Large intestine (tissue), 3 donors: ENCODE results near the gene TMEM238L. TPM values are rescaled to one million over a fixed set of nuclear protein-coding genes. Genes with fewer than 3 reads are reported as not detected.

Experiments used
- DNase-seq, 2 donors: peaks; one replicate each; pipeline versions ENCODE4 v3.0.0 to v3.0.0-alpha.2; 2013
- H3K27ac ChIP-seq: one replicate; pipeline ENCODE4 v1.5.1; 2013; ENCODE audit warnings: low read length
- H3K27me3 ChIP-seq: 2 replicates; pipeline ENCODE4 v1.6.1; 2013; ENCODE audit warnings: low read length; ENCODE audit not compliant: control insufficient read depth, insufficient read depth
- H3K36me3 ChIP-seq: 2 replicates; pipeline ENCODE4 v1.6.1; 2013; ENCODE audit warnings: low read length; ENCODE audit not compliant: control insufficient read depth, insufficient read depth
- H3K4me1 ChIP-seq: one replicate; pipeline ENCODE4 v1.6.1; 2013; ENCODE audit warnings: low read length; ENCODE audit not compliant: control insufficient read depth, insufficient read depth
- H3K4me3 ChIP-seq: one replicate; pipeline ENCODE4 v1.5.1; 2013; ENCODE audit warnings: low read length
- H3K9me3 ChIP-seq: one replicate; pipeline ENCODE4 v1.6.1; 2013; ENCODE audit warnings: mild to moderate bottlenecking, low read depth, low read length, moderate library complexity; ENCODE audit not compliant: control insufficient read depth
- WGBS: methylation state at CpG from one replicate; pipeline ENCODE4 v1.1.5; 2013; ENCODE audit warnings: low lambda C conversion rate; ENCODE audit not compliant: insufficient coverage; 5-methylcytosine and 5-hydroxymethylcytosine counted together
- polyA plus RNA-seq: library from polyadenylated mRNA; unstranded; fragments of 120-200 nt; gene quantifications from one replicate; pipeline ENCODE4 v1.2.1, GENCODE V29; 2013

Gene TMEM238L
- polyA plus RNA-seq, 1 donor, result 3.5 TPM

GRCh38 chr17:10836145-10836544 is 32.2 kb upstream of the TMEM238L start:
- no peak for DNase-seq
- WGBS, result 91% methylated on average over 4 of the region's 7 CpGs
- Histone ChIP-seq H3K27me3 (no peaks in the 10 kb centered on the region), H3K4me1 (no peaks in the 10 kb centered on the region), H3K9me3 (no peaks in the 10 kb centered on the region), H3K36me3 (no peaks in the 10 kb centered on the region), H3K27ac (no peak overlapping the region), H3K4me3 (no peak overlapping the region)

GRCh38 chr17:10831696-10832095 is 27.8 kb upstream of the TMEM238L start:
- no peaks in the 10 kb centered on the region for H3K27me3 ChIP-seq
- H3K27ac ChIP-seq, result no peak overlapping the region
- H3K36me3 ChIP-seq, result no peaks in the 10 kb centered on the region
- H3K4me1 ChIP-seq, result no peaks in the 10 kb centered on the region
- 80% methylated on average over 1 of the region's 5 CpGs for WGBS
- DNase-seq, result no peak
- no peak overlapping the region for H3K4me3 ChIP-seq
- H3K9me3 ChIP-seq, result no peaks in the 10 kb centered on the region

- peak in 1 of 2 donors; percentile 32 for DNase-seq
- H3K36me3 ChIP-seq, result no peaks in the 10 kb centered on the region
- H3K27ac ChIP-seq, result no peak overlapping the region
Observed at GRCh38 chr17:10827898-10828552, 24.1 kb upstream of the TMEM238L start.

GRCh38 chr17:10824874-10825273 is 21.0 kb upstream of the TMEM238L start:
- Histone ChIP-seq H3K9me3 (no peaks in the 10 kb centered on the region), H3K4me3 (no peak overlapping the region), H3K4me1 (peaks cover 7% of the 10 kb centered on the region), H3K27ac (no peak overlapping the region), H3K27me3 (no peaks in the 10 kb centered on the region), H3K36me3 (no peaks in the 10 kb centered on the region)
- WGBS, result no CpG with 5 or more reads among the region's 7 CpGs
- no peak for DNase-seq

More at GRCh38 chr17:10827898-10828552, 24.1 kb upstream of the TMEM238L start:
- Histone ChIP-seq H3K4me3 (no peak overlapping the region), H3K9me3 (no peaks in the 10 kb centered on the region), H3K4me1 (no peaks in the 10 kb centered on the region), H3K27me3 (no peaks in the 10 kb centered on the region)
- WGBS, result no CpG with 5 or more reads among the region's 5 CpGs

GRCh38 chr17:10821770-10822169 is 17.9 kb upstream of the TMEM238L start:
- Histone ChIP-seq H3K4me1 (peaks cover 7% of the 10 kb centered on the region), H3K27ac (no peak overlapping the region)

GRCh38 chr17:10821054-10821453 is 17.2 kb upstream of the TMEM238L start:
- no peak overlapping the region for H3K27ac ChIP-seq
- H3K4me1 ChIP-seq, result peaks cover 7% of the 10 kb centered on the region
- no peaks in the 10 kb centered on the region for H3K27me3 ChIP-seq
- no CpG with 5 or more reads among the region's 4 CpGs for WGBS
- no peak overlapping the region for H3K4me3 ChIP-seq
- peak; percentile 52 to 85 for DNase-seq
- no peaks in the 10 kb centered on the region for H3K36me3 ChIP-seq
- H3K9me3 ChIP-seq, result no peaks in the 10 kb centered on the region

More at GRCh38 chr17:10821770-10822169, 17.9 kb upstream of the TMEM238L start:
- Histone ChIP-seq H3K4me3 (no peak overlapping the region), H3K36me3 (no peaks in the 10 kb centered on the region), H3K27me3 (no peaks in the 10 kb centered on the region), H3K9me3 (no peaks in the 10 kb centered on the region)
- no peak for DNase-seq

GRCh38 chr17:10815319-10815718 is 11.4 kb upstream of the TMEM238L start:
- Histone ChIP-seq H3K27ac (no peak overlapping the region), H3K36me3 (no peaks in the 10 kb centered on the region), H3K9me3 (no peaks in the 10 kb centered on the region), H3K4me3 (no peak overlapping the region), H3K27me3 (no peaks in the 10 kb centered on the region), H3K4me1 (peaks cover 8% of the 10 kb centered on the region)
- DNase-seq, result peak in 1 of 2 donors; percentile 58
- no CpG with 5 or more reads among the region's 5 CpGs for WGBS

GRCh38 chr17:10814075-10814474 is 10.2 kb upstream of the TMEM238L start:
- Histone ChIP-seq H3K4me3 (no peak overlapping the region), H3K27me3 (no peaks in the 10 kb centered on the region), H3K36me3 (no peaks in the 10 kb centered on the region), H3K27ac (no peak overlapping the region), H3K9me3 (no peaks in the 10 kb centered on the region), H3K4me1 (peaks cover 8% of the 10 kb centered on the region)
- no CpG with 5 or more reads among the region's 1 CpG for WGBS
- DNase-seq, result peak in 1 of 2 donors; percentile 58

- peak in 1 of 2 donors; percentile 20 for DNase-seq
- H3K27ac ChIP-seq, result no peak overlapping the region
- no peaks in the 10 kb centered on the region for H3K27me3 ChIP-seq
- peaks cover 8% of the 10 kb centered on the region for H3K4me1 ChIP-seq
- no peaks in the 10 kb centered on the region for H3K36me3 ChIP-seq
- no CpG with 5 or more reads among the region's 5 CpGs for WGBS
- no peak overlapping the region for H3K4me3 ChIP-seq
- H3K9me3 ChIP-seq, result no peaks in the 10 kb centered on the region
Observed at GRCh38 chr17:10812674-10813073, 8.8 kb upstream of the TMEM238L start.

GRCh38 chr17:10809605-10810004 is 5.7 kb upstream of the TMEM238L start:
- Histone ChIP-seq H3K36me3 (no peaks in the 10 kb centered on the region), H3K27ac (no peak overlapping the region), H3K9me3 (no peaks in the 10 kb centered on the region), H3K4me3 (no peak overlapping the region), H3K4me1 (peaks cover 2% of the 10 kb centered on the region), H3K27me3 (no peaks in the 10 kb centered on the region)
- DNase-seq, result no peak
- 89% methylated on average over 4 of the region's 4 CpGs for WGBS

- no peak for DNase-seq
- H3K36me3 ChIP-seq, result no peaks in the 10 kb centered on the region
- no peaks in the 10 kb centered on the region for H3K9me3 ChIP-seq
- no peak overlapping the region for H3K27ac ChIP-seq
- H3K27me3 ChIP-seq, result no peaks in the 10 kb centered on the region
- H3K4me3 ChIP-seq, result no peak overlapping the region
- H3K4me1 ChIP-seq, result peaks cover 16% of the 10 kb centered on the region
- no CpG with 5 or more reads among the region's 7 CpGs for WGBS
Observed at GRCh38 chr17:10807704-10808128, 3.8 kb upstream of the TMEM238L start.
